H1 (cell line): ENCODE results near the gene PACSIN1. TPM values are rescaled to one million over a fixed set of nuclear protein-coding genes. Genes with fewer than 3 reads are reported as not detected.

Experiments used
- CTCF ChIA-PET: fragments of 300-600 bp; sonication (Branson Sonifier 250); formaldehyde crosslinking; loops from one replicate; lab custom pipeline; 2021; ENCODE audit not compliant: partially characterized antibody; lab: Charles Lee
- POLR2A ChIA-PET: fragments of 300-600 bp; sonication (Branson Sonifier 250); formaldehyde crosslinking; loops from one replicate; lab custom pipeline; 2021; ENCODE audit warnings: inconsistent platforms; ENCODE audit not compliant: partially characterized antibody; lab: Charles Lee
- DNase-seq, 2 experiments: peaks; one replicate each; pipeline versions ENCODE4 v3.0.0 to v3.0.0-alpha.2; 2010 to 2022; ENCODE audit warnings: low spot score in 2 of 2, low read depth in 1 of 2, mixed read lengths in 1 of 2
- FAIRE-seq: peaks from 2 replicates; lab custom pipeline; 2011; peaks lifted over from hg19 to GRCh38; lab: Jason Lieb, UNC
- H2AFZ ChIP-seq: 2 replicates; pipeline ENCODE4 v1.8.1; 2012; ENCODE audit warnings: low read length, inconsistent platforms
- H2AK5ac ChIP-seq: 2 replicates; pipeline ENCODE4 v1.6.1; 2013; ENCODE audit warnings: low read depth, low read length
- H2BK120ac ChIP-seq: replicated peaks from 2 replicates; pipeline ENCODE3; 2013; ENCODE audit warnings: low read depth, low read length, inconsistent platforms
- H2BK12ac ChIP-seq: 2 replicates; pipeline ENCODE4 v1.6.1; 2013; ENCODE audit warnings: low read depth, low read length
- H2BK15ac ChIP-seq: 2 replicates; pipeline ENCODE4 v1.6.1; 2013; ENCODE audit warnings: low read length
- H2BK20ac ChIP-seq: 2 replicates; pipeline ENCODE4 v1.6.1; 2013; ENCODE audit warnings: low read length
- H2BK5ac ChIP-seq: 2 replicates; pipeline ENCODE4 v1.6.1; 2013; ENCODE audit warnings: low read depth, low read length
- H3K14ac ChIP-seq: 2 replicates; pipeline ENCODE4 v1.6.1; 2013; ENCODE audit warnings: inconsistent platforms; ENCODE audit not compliant: insufficient read length
- H3K18ac ChIP-seq: 2 replicates; pipeline ENCODE4 v1.6.1; 2013; ENCODE audit warnings: low read length; ENCODE audit errors: extremely low read depth
- H3K23ac ChIP-seq: 2 replicates; pipeline ENCODE4 v1.6.1; 2013; ENCODE audit warnings: inconsistent platforms; ENCODE audit not compliant: insufficient read length
- H3K23me2 ChIP-seq: 2 replicates; pipeline ENCODE4 v1.6.1; 2013; ENCODE audit warnings: low read depth, low read length
- H3K27ac ChIP-seq: 2 replicates; pipeline ENCODE4 v1.6.1; 2011; ENCODE audit warnings: low read depth, low read length, inconsistent platforms
- H3K27me3 ChIP-seq, 4 experiments: replicated peaks in 1 of 4; 1 replicate in 1 of 4; 2 replicates in 3 of 4; pipeline versions ENCODE4 v1.6.1 to v1.8.1; 2011 to 2013; ENCODE audit warnings: low read length in 3 of 4, mild to moderate bottlenecking in 3 of 4, inconsistent platforms in 2 of 4, mixed read lengths in 2 of 4, moderate library complexity in 1 of 4; ENCODE audit not compliant: control insufficient read depth in 3 of 4, insufficient read depth in 3 of 4; ENCODE audit errors: extremely low read depth in 1 of 4
- H3K36me3 ChIP-seq, 4 experiments: 2 replicates each; pipeline versions ENCODE4 v1.6.1 to v1.8.1; 2011 to 2013; ENCODE audit warnings: mild to moderate bottlenecking in 4 of 4, low read length in 3 of 4, moderate library complexity in 2 of 4, control low read depth in 1 of 4, inconsistent platforms in 1 of 4; ENCODE audit not compliant: insufficient read depth in 4 of 4, control insufficient read depth in 2 of 4
- H3K4ac ChIP-seq: replicated peaks from 2 replicates; pipeline ENCODE3; 2013; ENCODE audit warnings: low read length, low read depth, mixed read lengths, inconsistent platforms; ENCODE audit not compliant: insufficient read length
- H3K4me1 ChIP-seq, 4 experiments: replicated peaks in 1 of 4; 1 replicate in 1 of 4; 2 replicates in 3 of 4; pipeline versions ENCODE4 v1.6.1 to v1.8.1; 2011 to 2013; ENCODE audit warnings: low read length in 3 of 4, inconsistent platforms in 2 of 4, mixed read lengths in 1 of 4; ENCODE audit not compliant: insufficient read depth in 4 of 4, control insufficient read depth in 3 of 4
- H3K4me2 ChIP-seq, 2 experiments: 2 replicates each; pipeline versions ENCODE4 v1.6.1 to v1.8.1; 2011 to 2013; ENCODE audit warnings: low read depth in 2 of 2, low read length in 2 of 2, control low read depth in 1 of 2, inconsistent platforms in 1 of 2, mild to moderate bottlenecking in 1 of 2; ENCODE audit not compliant: insufficient read depth in 1 of 2
- H3K4me3 ChIP-seq, 4 experiments: fragments of 200-600, 300-600 bp in 1 of 4; sonication (generic), shearing (Covaris generic), sonication (Bioruptor Twin) in 1 of 4; 2 replicates each; pipeline versions ENCODE4 v1.5.1 to v1.8.1; 2011 to 2016; ENCODE audit warnings: low read length in 4 of 4, low read depth in 3 of 4, control low read depth in 2 of 4, inconsistent platforms in 2 of 4, mild to moderate bottlenecking in 2 of 4, mixed read lengths in 1 of 4, moderate library complexity in 1 of 4; ENCODE audit not compliant: insufficient read depth in 2 of 4; ENCODE audit errors: extremely low read depth in 1 of 4
- H3K56ac ChIP-seq: replicated peaks from 2 replicates; pipeline ENCODE3; 2013; ENCODE audit warnings: low read depth, mild to moderate bottlenecking, mixed read lengths, low read length, inconsistent platforms; ENCODE audit not compliant: insufficient read length
- H3K79me1 ChIP-seq: 2 replicates; pipeline ENCODE4 v1.6.1; 2013; ENCODE audit warnings: low read depth, low read length, control low read depth
- H3K79me2 ChIP-seq, 2 experiments: 2 replicates each; pipeline versions ENCODE4 v1.6.1 to v1.8.1; 2012 to 2013; ENCODE audit warnings: low read length in 2 of 2, mild to moderate bottlenecking in 2 of 2, inconsistent platforms in 1 of 2; ENCODE audit not compliant: insufficient read depth in 2 of 2, control insufficient read depth in 1 of 2
- H3K9ac ChIP-seq, 4 experiments: replicated peaks in 1 of 4; 1 replicate in 1 of 4; 2 replicates in 3 of 4; pipeline versions ENCODE4 v1.6.1 to v1.8.1; 2011 to 2013; ENCODE audit warnings: low read depth in 3 of 4, low read length in 3 of 4, control low read depth in 2 of 4, mild to moderate bottlenecking in 2 of 4, moderate library complexity in 2 of 4, inconsistent platforms in 1 of 4; ENCODE audit errors: extremely low read depth in 1 of 4
- H3K9me3 ChIP-seq, 2 experiments: 2 replicates each; pipeline versions ENCODE4 v1.6.1 to v1.8.1; 2012 to 2013; ENCODE audit warnings: mild to moderate bottlenecking in 2 of 2, moderate library complexity in 2 of 2, control low read depth in 1 of 2, inconsistent platforms in 1 of 2, low read depth in 1 of 2, low read length in 1 of 2, mixed read lengths in 1 of 2; ENCODE audit not compliant: insufficient read depth in 2 of 2
- H4K20me1 ChIP-seq, 2 experiments: replicated peaks in 1 of 2; 2 replicates each; pipeline versions ENCODE3 to v1.8.1; 2011 to 2013; ENCODE audit warnings: inconsistent platforms in 2 of 2, low read length in 2 of 2, mild to moderate bottlenecking in 1 of 2; ENCODE audit not compliant: insufficient read depth in 2 of 2, control insufficient read depth in 1 of 2
- H4K5ac ChIP-seq: 2 replicates; pipeline ENCODE4 v1.6.1; 2013; ENCODE audit warnings: low read length, low read depth, mixed read lengths, inconsistent platforms; ENCODE audit not compliant: insufficient read length
- H4K8ac ChIP-seq: 2 replicates; pipeline ENCODE4 v1.8.0; 2013; ENCODE audit warnings: mild to moderate bottlenecking, moderate library complexity, low read length, inconsistent platforms; ENCODE audit not compliant: insufficient read depth; ENCODE audit errors: extremely low read depth
- H4K91ac ChIP-seq: replicated peaks from 2 replicates; pipeline ENCODE3; 2013; ENCODE audit warnings: low read length, mixed read lengths, inconsistent platforms; ENCODE audit not compliant: insufficient read length
- BACH1 ChIP-seq: IDR thresholded peaks from 2 replicates; pipeline ENCODE4 v1.6.1; 2012; ENCODE audit warnings: low read length, improper control_type of control experiment
- CREB1 ChIP-seq: IDR thresholded peaks from 2 replicates; pipeline ENCODE4 v1.6.1; 2012; ENCODE audit warnings: inconsistent platforms
- KDM1A ChIP-seq: fragments of 200-600, 300-600 bp; sonication (generic); IDR thresholded peaks from 2 replicates; pipeline ENCODE4 v1.7.1; 2016; ENCODE audit warnings: mild to moderate bottlenecking, low read length, borderline replicate concordance
- MAFK ChIP-seq: IDR thresholded peaks from 2 replicates; pipeline ENCODE4 v1.6.1; 2012; ENCODE audit warnings: low read depth, mild to moderate bottlenecking, improper control_type of control experiment, low read length
- RBBP5 ChIP-seq: IDR thresholded peaks from 2 replicates; pipeline ENCODE4 v1.7.1; 2012; ENCODE audit warnings: low read depth, mild to moderate bottlenecking, inconsistent platforms, low read length, moderate library complexity, borderline replicate concordance
- SRF ChIP-seq: IDR thresholded peaks from 2 replicates; pipeline ENCODE4 v1.6.1; 2011; ENCODE audit warnings: mild to moderate bottlenecking, low read depth, low read length, moderate library complexity
- WGBS, 2 experiments: shearing (Covaris generic) in 1 of 2; methylation state at CpG; one replicate each; pipeline versions ENCODE4 v1.1.6 to v1.1.7; 2013 to 2015; ENCODE audit warnings: low lambda C conversion rate in 2 of 2, mixed read lengths in 2 of 2, inconsistent platforms in 1 of 2, low coverage in 1 of 2, missing lambda C conversion rate in 1 of 2; ENCODE audit not compliant: insufficient replicate concordance in 2 of 2, insufficient coverage in 1 of 2, insufficient read length in 1 of 2; ENCODE audit errors: extremely low coverage in 1 of 2, missing lambda C conversion rate in 1 of 2; 5-methylcytosine and 5-hydroxymethylcytosine counted together
- polyA plus RNA-seq, 7 experiments: library from polyadenylated mRNA; depleted of rRNA in 3 of 7; stranded (reverse) in 5 of 7; unstranded in 2 of 7; fragments of >200 nt in 5 of 7; fragments of 200-250 nt in 2 of 7; gene quantifications; 1 replicate in 5 of 7; 2 replicates in 1 of 7; 4 replicates in 1 of 7; pipeline versions ENCODE4 v1.2.1 to v1.2.3, GENCODE V29; 2011 to 2013; ENCODE audit warnings: missing spikeins in 2 of 7, mixed read lengths in 2 of 7
- total RNA-seq: library from RNA; stranded (reverse); fragmentation: NEBNext Ultra II Directional; extraction: Animal tissue kit (Norgen Biotek cat#: 25700); gene quantifications from 2 replicates; pipeline ENCODE4 v1.2.1, GENCODE V29; 2021

PACSIN1 gene
- total and polyA plus RNA-seq, 2 of the 8 experiments (the other 6 are each of a cell fraction or from before 2014, with no cell fraction given) = 5.9 to 11.1 TPM

DNA sequence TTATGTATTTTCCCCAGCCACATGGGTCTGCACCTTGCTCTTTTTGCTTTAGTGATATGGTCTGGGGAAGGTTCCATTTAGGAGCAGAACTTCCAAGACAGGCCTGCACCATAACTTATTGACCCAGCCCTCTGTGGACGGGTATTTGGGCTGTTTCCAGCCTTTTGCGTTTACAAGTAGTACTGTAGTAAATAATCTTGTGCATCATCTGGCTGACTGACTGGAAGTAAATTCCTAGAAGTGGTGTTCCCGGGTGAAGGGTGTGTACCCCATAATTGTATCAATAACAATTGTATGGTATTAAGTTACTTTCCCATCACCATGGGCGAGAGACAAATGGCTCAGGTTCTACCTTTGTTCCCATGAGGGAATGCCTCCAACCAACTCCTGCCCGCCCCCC lies 58.6 kb downstream of the PACSIN1 start:
- no peak overlapping the region for H3K27ac ChIP-seq
- H3K36me3 ChIP-seq = no peaks in the 10 kb centered on the region
- H2BK15ac ChIP-seq = no peak overlapping the region
- H3K79me1 ChIP-seq = no peaks in the 10 kb centered on the region
- 88% methylated on average over 5 of the region's 5 CpGs; no CpG with 5 or more reads in 1 of the 2 experiments for WGBS, 2 experiments
- no peak overlapping the region for H2BK12ac ChIP-seq
- H3K4me1 ChIP-seq = peaks cover 3 to 20% (median 9%) of the 10 kb centered on the region in 4 experiments
- H3K4me2 ChIP-seq = no peak overlapping the region
- no peak overlapping the region for H4K5ac ChIP-seq
- H2AFZ ChIP-seq = no peak overlapping the region
- no peak overlapping the region for H3K4me3 ChIP-seq
- no peaks in the 10 kb centered on the region; the same call in 1 of the 2 replicates for H3K23me2 ChIP-seq
- no peaks in the 10 kb centered on the region for H3K9me3 ChIP-seq
- H3K4ac ChIP-seq = no peak overlapping the region
- H3K56ac ChIP-seq = no peak overlapping the region
- H2BK5ac ChIP-seq = no peak overlapping the region
- H2AK5ac ChIP-seq = no peak overlapping the region
- CTCF ChIA-PET = interaction anchor here (2.4 to 8.4 kb wide), 2 partner anchors 65 to 87 kb away, joined by 17 to 79 read pairs; no protein-coding TSS in a partner anchor
- POLR2A ChIA-PET = no interaction called here
- no peaks in the 10 kb centered on the region for H3K27me3 ChIP-seq
- no peak overlapping the region for H3K18ac ChIP-seq
- H4K20me1 ChIP-seq = no peaks in the 10 kb centered on the region
- no peak overlapping the region for H4K91ac ChIP-seq
- H3K9ac ChIP-seq = no peak overlapping the region
- no peak overlapping the region for H4K8ac ChIP-seq
- H3K79me2 ChIP-seq = no peaks in the 10 kb centered on the region
- no peak overlapping the region for H3K14ac ChIP-seq
- no peak overlapping the region for H2BK120ac ChIP-seq
- H2BK20ac ChIP-seq = no peak overlapping the region
- FAIRE-seq (no peak), DNase-seq (no peak)
- H3K23ac ChIP-seq = no peak overlapping the region
- TF ChIP-seq KDM1A = no peak
- TF ChIP-seq BACH1 = no peak
- no peak for TF ChIP-seq SRF
- TF ChIP-seq CREB1 = no peak
- TF ChIP-seq RBBP5 = no peak
- no peak for TF ChIP-seq MAFK
